NCI-H1436 treated with DMSO at 0.1 percent for 48 hours (cell line): Measurements from ENCODE around the gene ADAMTS9.

Source experiments
- DNase-seq: peaks from one replicate; lab custom pipeline; 2025; lab: John Stamatoyannopoulos, UW

ADAMTS9 gene, protein sequence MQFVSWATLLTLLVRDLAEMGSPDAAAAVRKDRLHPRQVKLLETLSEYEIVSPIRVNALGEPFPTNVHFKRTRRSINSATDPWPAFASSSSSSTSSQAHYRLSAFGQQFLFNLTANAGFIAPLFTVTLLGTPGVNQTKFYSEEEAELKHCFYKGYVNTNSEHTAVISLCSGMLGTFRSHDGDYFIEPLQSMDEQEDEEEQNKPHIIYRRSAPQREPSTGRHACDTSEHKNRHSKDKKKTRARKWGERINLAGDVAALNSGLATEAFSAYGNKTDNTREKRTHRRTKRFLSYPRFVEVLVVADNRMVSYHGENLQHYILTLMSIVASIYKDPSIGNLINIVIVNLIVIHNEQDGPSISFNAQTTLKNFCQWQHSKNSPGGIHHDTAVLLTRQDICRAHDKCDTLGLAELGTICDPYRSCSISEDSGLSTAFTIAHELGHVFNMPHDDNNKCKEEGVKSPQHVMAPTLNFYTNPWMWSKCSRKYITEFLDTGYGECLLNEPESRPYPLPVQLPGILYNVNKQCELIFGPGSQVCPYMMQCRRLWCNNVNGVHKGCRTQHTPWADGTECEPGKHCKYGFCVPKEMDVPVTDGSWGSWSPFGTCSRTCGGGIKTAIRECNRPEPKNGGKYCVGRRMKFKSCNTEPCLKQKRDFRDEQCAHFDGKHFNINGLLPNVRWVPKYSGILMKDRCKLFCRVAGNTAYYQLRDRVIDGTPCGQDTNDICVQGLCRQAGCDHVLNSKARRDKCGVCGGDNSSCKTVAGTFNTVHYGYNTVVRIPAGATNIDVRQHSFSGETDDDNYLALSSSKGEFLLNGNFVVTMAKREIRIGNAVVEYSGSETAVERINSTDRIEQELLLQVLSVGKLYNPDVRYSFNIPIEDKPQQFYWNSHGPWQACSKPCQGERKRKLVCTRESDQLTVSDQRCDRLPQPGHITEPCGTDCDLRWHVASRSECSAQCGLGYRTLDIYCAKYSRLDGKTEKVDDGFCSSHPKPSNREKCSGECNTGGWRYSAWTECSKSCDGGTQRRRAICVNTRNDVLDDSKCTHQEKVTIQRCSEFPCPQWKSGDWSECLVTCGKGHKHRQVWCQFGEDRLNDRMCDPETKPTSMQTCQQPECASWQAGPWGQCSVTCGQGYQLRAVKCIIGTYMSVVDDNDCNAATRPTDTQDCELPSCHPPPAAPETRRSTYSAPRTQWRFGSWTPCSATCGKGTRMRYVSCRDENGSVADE (N-terminal part only)

DNA sequence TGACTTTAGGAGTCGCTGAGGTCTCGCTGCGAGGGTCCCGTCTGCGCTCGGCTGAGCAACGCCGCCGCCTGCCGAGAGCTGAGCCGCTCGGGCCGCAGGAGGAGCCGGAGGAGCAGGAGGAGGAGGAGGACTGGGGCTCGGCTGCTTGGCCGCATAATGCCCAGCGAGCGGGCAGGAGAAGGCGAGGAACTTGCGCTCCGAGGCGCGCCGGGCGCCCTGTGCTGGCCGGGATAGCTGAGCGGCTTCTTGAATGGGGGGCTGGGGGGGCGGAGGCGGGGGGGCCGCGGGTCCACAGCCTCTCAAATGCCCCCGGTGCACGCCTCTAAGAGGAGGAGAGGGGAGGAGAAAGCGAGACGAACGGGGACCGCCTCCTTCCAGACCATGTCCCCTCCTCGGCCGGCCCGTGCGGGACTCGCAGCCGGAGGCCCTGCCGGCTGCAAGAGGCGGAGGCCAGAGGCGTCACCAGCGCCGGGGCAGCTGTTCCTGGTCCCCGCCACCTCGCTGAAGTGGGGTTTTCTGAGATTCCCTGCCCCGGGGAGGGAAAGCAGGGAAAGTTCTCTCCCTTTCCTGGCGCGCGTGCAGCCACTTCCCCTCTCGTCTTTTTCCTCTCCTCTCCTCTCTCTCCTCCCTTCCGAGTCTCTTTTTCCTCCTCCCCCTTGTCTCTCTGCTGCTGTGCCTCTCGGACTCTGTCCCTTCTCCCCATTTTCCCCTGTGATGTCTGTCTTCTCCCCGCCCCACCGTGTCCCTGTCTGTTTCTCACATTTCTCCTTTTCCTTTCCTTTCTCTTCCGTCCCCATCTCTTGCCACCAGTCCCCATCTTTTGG lies at the start of gene ADAMTS9:
TSS of gene ADAMTS9 (minus strand) at position 220 of the 824 bp plus-strand sequence. CDS start 343 bp downstream, outside the sequence.
- DNase-seq: no peak

DNA sequence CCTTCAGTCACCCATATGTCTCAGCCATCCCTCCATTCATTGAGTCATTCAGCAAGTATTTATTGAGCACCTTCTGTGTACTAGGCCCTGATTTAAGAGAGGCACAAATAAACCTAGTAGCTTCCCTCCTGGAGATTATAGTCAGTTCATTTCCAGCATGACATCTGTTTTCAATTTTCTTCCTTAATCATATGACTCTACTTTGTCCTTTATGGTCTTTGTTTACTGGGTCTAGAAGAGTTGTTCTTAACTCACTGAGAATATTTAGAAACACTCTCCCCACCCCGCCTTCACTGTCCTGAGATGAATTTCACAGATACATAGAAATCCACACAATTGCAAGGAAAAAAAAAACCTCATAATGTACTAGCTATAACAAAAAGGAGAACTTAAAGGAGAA lies 44.8 kb upstream of the ADAMTS9 start:
- DNase-seq: no peak

DNA sequence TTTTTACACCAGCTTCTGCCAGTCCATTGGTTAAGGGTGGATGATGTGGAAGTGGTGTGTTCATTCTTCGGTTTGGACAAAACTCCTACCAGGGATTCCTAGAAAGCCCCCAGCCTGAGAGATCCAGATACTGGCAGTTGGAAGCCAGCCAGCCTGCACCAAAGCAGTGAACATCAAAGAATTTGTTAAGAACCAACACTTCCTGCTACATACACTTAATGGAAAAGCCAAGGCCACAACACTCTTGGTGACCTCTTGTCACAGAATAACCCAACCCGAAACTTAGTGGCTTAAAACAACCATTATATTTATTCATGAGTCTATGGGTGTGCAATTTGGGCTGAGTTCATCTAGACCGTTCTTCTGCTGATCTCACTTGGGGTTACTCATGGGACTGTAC lies 42.9 kb upstream of the ADAMTS9 start:
- no peak for DNase-seq

- no peak for DNase-seq
Measured at GRCh38 chr3:64728994-64729393, 41.2 kb upstream of the ADAMTS9 start.

- DNase-seq: no peak
Measured at GRCh38 chr3:64728428-64728827, 40.6 kb upstream of the ADAMTS9 start.

DNA sequence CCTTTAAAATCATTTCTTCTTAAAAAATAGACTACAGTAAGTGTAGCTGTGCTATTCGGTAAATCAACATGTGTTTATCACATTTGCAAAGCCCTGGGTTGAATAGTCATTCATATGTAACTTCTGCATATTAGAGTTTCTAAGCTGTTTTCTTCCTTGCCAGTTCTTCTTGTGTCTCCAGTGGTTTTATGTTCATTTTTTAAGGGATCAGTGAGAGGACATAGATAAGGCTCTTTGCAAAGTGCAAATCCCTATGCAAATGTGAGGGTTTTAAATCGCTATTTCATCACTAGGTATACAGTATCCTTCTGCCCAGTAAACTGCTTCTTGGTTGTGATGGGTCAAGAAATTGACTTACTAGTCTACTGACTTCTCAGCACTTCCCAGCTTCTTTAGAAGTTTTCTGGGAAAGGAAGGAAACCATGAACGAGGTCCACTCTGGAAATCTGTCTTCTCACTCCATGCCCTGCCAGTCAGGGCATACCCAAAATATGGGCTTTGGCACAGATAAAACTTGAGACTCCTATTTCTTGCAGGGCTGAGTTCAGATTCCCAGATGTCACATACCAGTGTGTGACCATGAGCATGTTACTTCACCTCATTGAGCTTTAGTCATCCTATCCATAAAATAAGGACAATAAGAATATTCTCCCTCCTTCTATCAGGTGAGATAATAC lies 38.8 kb upstream of the ADAMTS9 start:
- no peak for DNase-seq

DNA sequence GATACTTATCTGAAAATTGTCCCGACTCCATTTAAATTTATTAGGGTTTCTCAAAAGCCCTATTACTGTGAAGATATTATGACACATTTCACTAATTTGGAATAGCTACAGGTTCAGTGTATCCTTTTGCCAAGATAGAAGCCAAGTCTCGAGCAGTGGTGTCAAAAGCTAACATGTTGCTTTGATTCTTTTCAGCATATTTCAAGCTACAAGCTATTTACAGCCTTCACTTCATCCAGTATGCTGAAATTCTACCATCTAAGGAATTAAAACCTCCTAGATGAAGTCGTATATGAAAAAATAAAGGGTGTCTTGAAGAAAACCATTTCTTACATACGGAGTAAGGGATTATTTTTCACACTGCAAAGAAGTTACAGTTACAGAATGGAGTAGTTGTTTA lies 31.2 kb upstream of the ADAMTS9 start:
- no peak for DNase-seq

DNA sequence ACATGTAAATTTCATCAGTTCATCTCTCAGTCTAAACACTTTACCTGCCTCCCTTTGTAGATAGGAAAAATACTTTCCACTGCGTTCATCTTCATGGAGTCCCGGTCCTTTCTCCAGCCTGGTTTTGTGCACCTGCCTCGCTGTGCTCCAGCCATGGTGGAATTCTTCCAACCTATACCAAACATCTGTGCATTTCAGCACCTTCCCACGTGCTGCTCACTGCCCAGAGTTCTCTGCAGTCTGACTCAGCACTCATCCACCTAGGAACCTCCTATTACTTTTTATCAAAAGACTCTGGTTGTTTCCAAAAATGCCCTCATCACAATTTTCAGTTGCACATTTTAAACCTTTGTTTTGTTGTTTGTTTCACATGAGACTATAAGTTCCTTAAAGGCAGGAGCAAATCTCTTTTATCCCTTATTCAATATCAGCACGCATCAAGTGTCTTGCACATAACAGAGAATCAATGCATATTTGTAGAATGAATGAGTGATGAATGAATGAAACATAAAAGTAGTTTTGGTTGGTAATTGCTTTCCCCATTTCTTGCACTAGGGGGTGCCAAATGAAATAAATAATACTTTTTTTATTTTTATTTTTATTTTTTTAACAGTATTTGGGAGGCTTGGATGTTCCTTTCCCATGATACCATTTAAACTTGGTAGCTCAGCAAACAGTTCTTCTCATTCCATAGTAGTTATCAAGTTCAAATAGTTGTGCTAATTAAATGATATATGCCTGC lies 30.2 kb upstream of the ADAMTS9 start:
- DNase-seq: no peak

GRCh38 chr3:64717411-64717810 lies 29.6 kb upstream of the ADAMTS9 start:
- no peak for DNase-seq

- no peak for DNase-seq
Measured at GRCh38 chr3:64716110-64716710, 28.4 kb upstream of the ADAMTS9 start.

DNA sequence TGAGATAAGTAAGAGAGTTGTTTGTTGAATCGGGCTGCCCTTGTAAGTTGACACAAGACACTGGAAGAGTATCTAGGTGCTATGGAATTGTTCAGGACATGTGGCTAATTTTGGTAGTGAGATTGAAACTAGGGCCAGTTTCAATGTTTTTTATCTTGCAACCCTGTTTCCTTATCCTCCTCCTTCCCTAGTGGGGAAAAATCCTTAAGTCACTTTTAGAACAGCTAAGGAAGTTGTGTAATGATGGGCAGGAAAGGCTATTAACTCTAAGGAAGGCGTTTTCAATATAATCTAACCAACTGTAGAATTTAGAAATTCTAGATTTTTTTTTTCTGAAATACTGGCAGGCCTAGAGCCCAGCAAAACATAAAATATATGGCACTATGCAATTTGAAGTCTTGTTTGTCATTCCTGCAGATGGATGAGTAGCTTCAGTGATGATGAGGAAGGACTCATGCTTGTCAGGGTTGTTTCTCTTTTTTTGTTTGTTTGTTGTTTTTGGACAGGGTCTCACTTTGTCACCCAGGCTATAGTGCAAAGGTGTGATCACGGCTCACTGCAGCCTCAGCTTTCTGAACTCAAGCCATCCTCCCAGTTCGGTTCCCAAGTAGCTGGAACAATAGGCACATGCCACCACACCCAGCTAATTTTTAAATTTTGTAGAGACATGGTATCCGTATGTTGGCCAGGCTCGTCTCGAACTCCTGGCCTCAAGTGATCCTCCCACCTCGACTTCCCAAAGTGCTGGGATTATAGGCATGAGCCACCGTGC lies 27.6 kb upstream of the ADAMTS9 start:
- DNase-seq: no peak

GRCh38 chr3:64708456-64708855 lies 20.7 kb upstream of the ADAMTS9 start:
- no peak for DNase-seq

DNA sequence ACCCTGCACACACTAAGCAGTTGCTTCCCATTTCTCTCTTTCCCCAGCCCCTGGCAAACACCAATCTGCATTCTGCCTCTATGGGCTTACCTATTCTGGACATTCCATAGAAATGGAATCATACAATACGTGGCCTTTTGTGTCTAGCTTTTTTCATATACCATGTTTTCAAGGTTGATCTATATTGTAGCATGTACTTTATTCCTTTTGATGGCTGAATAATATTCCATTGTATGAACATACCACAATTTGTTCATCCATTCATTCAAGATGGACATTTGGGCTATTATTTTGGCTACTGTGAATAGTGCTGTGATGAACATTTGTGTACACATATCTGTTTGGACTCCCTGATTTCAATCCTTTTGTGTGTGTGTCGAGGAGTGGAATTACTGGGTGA lies 18.1 kb upstream of the ADAMTS9 start:
- no peak for DNase-seq

DNA sequence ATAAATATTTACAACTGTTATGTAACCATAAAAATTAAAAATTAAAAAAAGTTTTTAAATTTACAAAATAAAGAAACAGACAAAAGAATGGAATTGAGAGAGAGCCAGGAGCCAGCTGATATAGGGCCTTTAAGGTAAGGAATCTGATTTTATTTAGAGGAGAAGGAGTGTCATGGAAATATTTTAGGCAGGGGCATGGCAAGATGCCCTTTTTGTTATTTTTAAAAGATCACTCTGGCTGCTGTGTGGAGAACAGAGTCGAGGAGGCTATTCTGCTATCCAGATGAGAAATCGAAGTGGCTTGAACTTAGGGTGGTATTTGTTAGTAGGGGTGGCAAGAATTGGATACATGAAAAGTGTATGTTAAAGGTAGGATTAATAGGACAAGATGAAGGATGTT lies 9.1 kb upstream of the ADAMTS9 start:
- no peak for DNase-seq

GRCh38 chr3:64694114-64694513 lies 6.3 kb upstream of the ADAMTS9 start:
- DNase-seq: no peak

DNA sequence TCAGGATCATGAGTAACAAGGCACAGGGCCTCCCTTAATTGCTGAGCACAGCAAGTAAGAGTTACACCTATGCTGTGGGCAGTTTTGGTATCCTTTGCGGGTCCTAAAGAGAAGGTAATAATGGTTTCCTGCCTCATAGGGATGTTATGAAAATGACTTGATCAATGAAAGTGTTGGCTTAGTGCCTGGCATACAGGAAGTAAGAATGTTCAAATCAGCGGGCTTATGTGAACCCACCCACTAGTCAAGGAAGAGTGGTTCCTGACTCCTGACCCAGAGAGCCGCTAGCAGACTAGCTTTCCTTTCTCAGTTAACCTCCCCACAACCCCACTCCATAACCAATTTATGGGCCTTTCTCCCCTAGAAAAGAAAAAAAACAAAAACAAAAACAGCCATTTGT lies 5.2 kb upstream of the ADAMTS9 start:
- DNase-seq: no peak

DNA sequence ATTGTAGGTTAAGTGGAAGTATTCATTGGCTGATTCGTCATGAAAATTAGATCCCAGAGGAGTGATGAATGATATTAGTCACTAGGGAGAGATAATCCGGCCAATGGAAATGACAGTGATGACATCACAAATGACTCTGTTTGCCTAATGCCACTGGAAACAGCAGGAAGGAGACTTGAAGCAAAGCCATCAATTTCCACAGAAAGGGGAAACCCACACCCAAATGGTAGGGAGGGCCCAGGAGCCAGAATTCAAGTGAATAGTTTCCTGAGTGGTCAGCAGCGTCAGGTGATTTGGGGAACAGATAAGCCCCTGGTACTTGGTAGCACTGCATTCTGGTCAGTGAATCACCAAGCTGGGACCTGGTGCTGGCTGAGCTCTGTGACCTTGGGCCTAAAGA lies 3.3 kb upstream of the ADAMTS9 start:
- DNase-seq: no peak

- DNase-seq: no peak
Measured at GRCh38 chr3:64687086-64687780, 567 bp downstream of the ADAMTS9 start.
